ENCODE data around the gene HMGN1.
"Not testable (repeated sequence)": the region's sequence is repeated elsewhere in the genome, so short reads cannot be mapped to it uniquely, and the experiment has no call there.

Gene HMGN1

GRCh38 chr21:39369896-39370288 lies 21.0 kb upstream of the HMGN1 start:
- not testable (repeated sequence) for DNase-seq (ENCODE audit: low read depth in 2 of 2, low spot score in 1 of 2)

GRCh38 chr21:39367783-39368182 lies 18.9 kb upstream of the HMGN1 start:
- DNase-seq (ENCODE audit: low read depth in 2 of 2, low spot score in 1 of 2), result no peak

- DNase-seq (ENCODE audit: low read depth in 2 of 2, low spot score in 1 of 2), result no peak
These were observed 17.7 kb upstream of the HMGN1 start for GRCh38 chr21:39366563-39366962.

GRCh38 chr21:39364949-39365348 lies 16.1 kb upstream of the HMGN1 start:
- no peak for DNase-seq (ENCODE audit: low read depth in 2 of 2, low spot score in 1 of 2)

- DNase-seq (ENCODE audit: low read depth in 2 of 2, low spot score in 1 of 2), result no peak
These were observed 15.0 kb upstream of the HMGN1 start for GRCh38 chr21:39363607-39364555.

GRCh38 chr21:39362733-39363132 lies 13.8 kb upstream of the HMGN1 start:
- no peak for DNase-seq (ENCODE audit: low read depth in 2 of 2, low spot score in 1 of 2)

GRCh38 chr21:39359382-39359781 lies 10.5 kb upstream of the HMGN1 start:
- no peak for DNase-seq (ENCODE audit: low read depth in 2 of 2, low spot score in 1 of 2)

- no peak for DNase-seq (ENCODE audit: low read depth in 2 of 2, low spot score in 1 of 2)
These were observed 4.4 kb upstream of the HMGN1 start for GRCh38 chr21:39353295-39353694.

- DNase-seq (ENCODE audit: low read depth in 2 of 2, low spot score in 1 of 2), result no peak
These were observed 1.5 kb upstream of the HMGN1 start for GRCh38 chr21:39350094-39351005.

- DNase-seq (ENCODE audit: low read depth in 2 of 2, low spot score in 1 of 2), result peak; percentile 91 to 95
These were observed 564 bp upstream of the HMGN1 start for GRCh38 chr21:39349211-39350093.

GRCh38 chr21:39348040-39348354 lies 891 bp downstream of the HMGN1 start:
- no peak for DNase-seq (ENCODE audit: low read depth in 2 of 2, low spot score in 1 of 2)

- DNase-seq (ENCODE audit: low read depth in 2 of 2, low spot score in 1 of 2), result no peak
These were observed 1.4 kb downstream of the HMGN1 start for GRCh38 chr21:39347537-39347936.

- no peak for DNase-seq (ENCODE audit: low read depth in 2 of 2, low spot score in 1 of 2)
These were observed 2.1 kb downstream of the HMGN1 start for GRCh38 chr21:39346671-39347331.

GRCh38 chr21:39346206-39346605 lies 2.7 kb downstream of the HMGN1 start:
- DNase-seq (ENCODE audit: low read depth in 2 of 2, low spot score in 1 of 2), result no peak

- no peak for DNase-seq (ENCODE audit: low read depth in 2 of 2, low spot score in 1 of 2)
These were observed 3.4 kb downstream of the HMGN1 start for GRCh38 chr21:39345440-39345839.

- DNase-seq (ENCODE audit: low read depth in 2 of 2, low spot score in 1 of 2), result no peak
These were observed 4.0 kb downstream of the HMGN1 start for GRCh38 chr21:39344848-39345247.

GRCh38 chr21:39341249-39341923 lies 7.5 kb downstream of the HMGN1 start:
- no peak for DNase-seq (ENCODE audit: low read depth in 2 of 2, low spot score in 1 of 2)

GRCh38 chr21:39340687-39341086 lies 8.2 kb downstream of the HMGN1 start:
- no peak for DNase-seq (ENCODE audit: low read depth in 2 of 2, low spot score in 1 of 2)

- DNase-seq (ENCODE audit: low read depth in 2 of 2, low spot score in 1 of 2), result no peak
These were observed 9.7 kb downstream of the HMGN1 start for GRCh38 chr21:39339231-39339630.

- DNase-seq (ENCODE audit: low read depth in 2 of 2, low spot score in 1 of 2), result no peak
These were observed 12.4 kb downstream of the HMGN1 start for GRCh38 chr21:39336457-39337008.
